Neuronal stem cell (in vitro differentiated cells): Measurements from ENCODE around the gene ABR.

Experiments
- DNase-seq: peaks from one replicate; pipeline ENCODE4 v3.0.0-alpha.2; 2013; ENCODE audit warnings: low spot score
- H2AFZ ChIP-seq: one replicate; pipeline ENCODE4 v1.6.1; 2013; ENCODE audit warnings: mild to moderate bottlenecking, low read length, inconsistent platforms
- H2AK5ac ChIP-seq: 2 replicates; pipeline ENCODE4 v1.6.1; 2013; ENCODE audit warnings: low read depth, mild to moderate bottlenecking, inconsistent platforms, low read length, moderate library complexity, mixed read lengths
- H2BK120ac ChIP-seq: 2 replicates; pipeline ENCODE4 v1.6.1; 2013; ENCODE audit warnings: low read depth, mild to moderate bottlenecking, inconsistent platforms, low read length, moderate library complexity, mixed read lengths
- H2BK12ac ChIP-seq: one replicate; pipeline ENCODE4 v1.6.1; 2013; ENCODE audit warnings: low read length, inconsistent platforms
- H2BK15ac ChIP-seq: 2 replicates; pipeline ENCODE4 v1.6.1; 2013; ENCODE audit warnings: mild to moderate bottlenecking, low read length, inconsistent platforms, mixed read lengths
- H2BK5ac ChIP-seq: one replicate; pipeline ENCODE4 v1.6.1; 2013; ENCODE audit warnings: inconsistent platforms, mild to moderate bottlenecking, low read length, moderate library complexity
- H3K14ac ChIP-seq: one replicate; pipeline ENCODE4 v1.6.1; 2013; ENCODE audit warnings: low read length, inconsistent platforms
- H3K18ac ChIP-seq: 2 replicates; pipeline ENCODE4 v1.6.1; 2013; ENCODE audit warnings: low read length, inconsistent platforms
- H3K23ac ChIP-seq: 2 replicates; pipeline ENCODE4 v1.6.1; 2013; ENCODE audit warnings: low read depth, mild to moderate bottlenecking, mixed read lengths, low read length, inconsistent platforms; ENCODE audit not compliant: poor library complexity
- H3K27ac ChIP-seq: replicated peaks from 3 replicates; pipeline ENCODE4 v1.5.1; 2013; ENCODE audit warnings: low read length, inconsistent platforms
- H3K27me3 ChIP-seq, 3 experiments: 2 replicates each; pipeline ENCODE4 v1.6.1; 2013; ENCODE audit warnings: low read length in 3 of 3, mild to moderate bottlenecking in 2 of 3, inconsistent platforms in 1 of 3, low read depth in 1 of 3, mixed read lengths in 1 of 3, moderate library complexity in 1 of 3; ENCODE audit not compliant: control insufficient read depth in 3 of 3, insufficient read depth in 3 of 3
- H3K36me3 ChIP-seq, 2 donors: replicated peaks in 1 of 2; 2 replicates each; pipeline ENCODE4 v1.6.1; 2013; ENCODE audit warnings: low read length in 2 of 2; ENCODE audit not compliant: control insufficient read depth in 2 of 2, insufficient read depth in 2 of 2
- H3K4ac ChIP-seq: 2 replicates; pipeline ENCODE4 v1.6.1; 2013; ENCODE audit warnings: inconsistent platforms, mild to moderate bottlenecking, low read length, moderate library complexity
- H3K4me1 ChIP-seq, 2 donors: 1 replicate in 1 of 2; 2 replicates in 1 of 2; pipeline ENCODE4 v1.6.1; 2013; ENCODE audit warnings: low read length in 2 of 2, low read depth in 1 of 2; ENCODE audit not compliant: control insufficient read depth in 2 of 2, insufficient read depth in 1 of 2
- H3K4me2 ChIP-seq: one replicate; pipeline ENCODE4 v1.6.1; 2013; ENCODE audit warnings: mild to moderate bottlenecking, low read length, inconsistent platforms; ENCODE audit not compliant: insufficient read depth, poor library complexity, severe bottlenecking
- H3K4me3 ChIP-seq, 2 donors: 2 replicates each; pipeline ENCODE4 v1.5.1; 2013; ENCODE audit warnings: low read length in 2 of 2, mild to moderate bottlenecking in 2 of 2, inconsistent platforms in 1 of 2, moderate library complexity in 1 of 2
- H3K79me1 ChIP-seq: one replicate; pipeline ENCODE4 v1.6.1; 2013; ENCODE audit warnings: low read depth, mild to moderate bottlenecking, inconsistent platforms, low read length, moderate library complexity
- H3K9ac ChIP-seq: one replicate; pipeline ENCODE4 v1.6.1; 2013; ENCODE audit warnings: mild to moderate bottlenecking, low read depth, low read length, inconsistent platforms; ENCODE audit not compliant: poor library complexity
- H3K9me3 ChIP-seq, 2 donors: replicated peaks in 1 of 2; 2 replicates each; pipeline versions ENCODE3 to v1.6.1; 2013; ENCODE audit warnings: low read length in 2 of 2, mild to moderate bottlenecking in 2 of 2, inconsistent platforms in 1 of 2, low read depth in 1 of 2, mixed read lengths in 1 of 2, moderate library complexity in 1 of 2; ENCODE audit not compliant: control insufficient read depth in 2 of 2, insufficient read depth in 1 of 2
- H4K8ac ChIP-seq: one replicate; pipeline ENCODE4 v1.6.1; 2013; ENCODE audit warnings: low read depth, mild to moderate bottlenecking, inconsistent platforms, low read length, moderate library complexity
- H4K91ac ChIP-seq: one replicate; pipeline ENCODE4 v1.6.1; 2013; ENCODE audit warnings: low read length, low read depth, mild to moderate bottlenecking, inconsistent platforms; ENCODE audit not compliant: poor library complexity
- WGBS, 2 donors: extraction: QIAGEN DNeasy Blood & Tissue Kit; methylation state at CpG; one replicate each; pipeline ENCODE4 v1.1.7; 2013; ENCODE audit warnings: missing lambda C conversion rate in 2 of 2, mixed read lengths in 1 of 2; ENCODE audit not compliant: insufficient read length in 2 of 2, insufficient replicate concordance in 1 of 2; ENCODE audit errors: extremely low coverage in 2 of 2; 5-methylcytosine and 5-hydroxymethylcytosine counted together

The ABR gene

GRCh38 chr17:1025733-1026598, 153.8 kb downstream of the ABR start:
- no peak overlapping the region for H2BK120ac ChIP-seq
- no peaks in the 10 kb centered on the region for H3K9me3 ChIP-seq
- H4K8ac ChIP-seq = no peak overlapping the region
- no peak overlapping the region for H2BK15ac ChIP-seq
- H3K4ac ChIP-seq = no peak overlapping the region
- no peak overlapping the region for H2BK5ac ChIP-seq
- no peak overlapping the region for H3K14ac ChIP-seq
- H3K18ac ChIP-seq = no peak overlapping the region
- no peak for DNase-seq
- peaks cover 5% of the 10 kb centered on the region for H3K79me1 ChIP-seq
- H3K4me2 ChIP-seq = no peak overlapping the region
- H3K9ac ChIP-seq = no peak overlapping the region
- H3K27me3 ChIP-seq = peaks cover 0 to 2% (median 0%) of the 10 kb centered on the region in 3 experiments
- no peak overlapping the region for H2BK12ac ChIP-seq
- H2AFZ ChIP-seq = no peak overlapping the region
- no peak overlapping the region for H2AK5ac ChIP-seq
- H4K91ac ChIP-seq = no peak overlapping the region
- H3K23ac ChIP-seq = no peak overlapping the region
- no CpG with 5 or more reads among the region's 30 CpGs for WGBS, 2 donors
- H3K27ac ChIP-seq = no peak overlapping the region
- H3K36me3 ChIP-seq = no peaks in the 10 kb centered on the region
- H3K4me1 ChIP-seq = peaks cover 0 to 8% of the 10 kb centered on the region in 2 donors
- H3K4me3 ChIP-seq = no peak overlapping the region

GRCh38 chr17:1024076-1024475, 155.7 kb downstream of the ABR start:
- no peak overlapping the region for H4K8ac ChIP-seq
- H3K27me3 ChIP-seq = no peaks in the 10 kb centered on the region
- no peak overlapping the region for H3K4me2 ChIP-seq
- no peaks in the 10 kb centered on the region for H3K9me3 ChIP-seq
- WGBS, 2 donors = no CpG with 5 or more reads among the region's 27 CpGs
- H2AK5ac ChIP-seq = peak overlapping the region; percentile 84
- no peak overlapping the region for H2BK120ac ChIP-seq
- H4K91ac ChIP-seq = no peak overlapping the region
- no peak overlapping the region for H3K27ac ChIP-seq
- no peak overlapping the region for H3K4ac ChIP-seq
- no peak overlapping the region for H2BK15ac ChIP-seq
- H3K14ac ChIP-seq = no peak overlapping the region
- peak overlapping the region; percentile 10 for H2BK12ac ChIP-seq
- peaks cover 6% of the 10 kb centered on the region for H3K79me1 ChIP-seq
- H2BK5ac ChIP-seq = no peak overlapping the region
- peaks cover 0 to 3% of the 10 kb centered on the region in 2 donors for H3K4me1 ChIP-seq
- no peak overlapping the region for H2AFZ ChIP-seq
- DNase-seq = no peak
- H3K9ac ChIP-seq = no peak overlapping the region
- H3K18ac ChIP-seq = peak overlapping the region; percentile 80
- H3K23ac ChIP-seq = peak overlapping the region; percentile 65
- no peak overlapping the region for H3K4me3 ChIP-seq
- no peaks in the 10 kb centered on the region for H3K36me3 ChIP-seq

DNA sequence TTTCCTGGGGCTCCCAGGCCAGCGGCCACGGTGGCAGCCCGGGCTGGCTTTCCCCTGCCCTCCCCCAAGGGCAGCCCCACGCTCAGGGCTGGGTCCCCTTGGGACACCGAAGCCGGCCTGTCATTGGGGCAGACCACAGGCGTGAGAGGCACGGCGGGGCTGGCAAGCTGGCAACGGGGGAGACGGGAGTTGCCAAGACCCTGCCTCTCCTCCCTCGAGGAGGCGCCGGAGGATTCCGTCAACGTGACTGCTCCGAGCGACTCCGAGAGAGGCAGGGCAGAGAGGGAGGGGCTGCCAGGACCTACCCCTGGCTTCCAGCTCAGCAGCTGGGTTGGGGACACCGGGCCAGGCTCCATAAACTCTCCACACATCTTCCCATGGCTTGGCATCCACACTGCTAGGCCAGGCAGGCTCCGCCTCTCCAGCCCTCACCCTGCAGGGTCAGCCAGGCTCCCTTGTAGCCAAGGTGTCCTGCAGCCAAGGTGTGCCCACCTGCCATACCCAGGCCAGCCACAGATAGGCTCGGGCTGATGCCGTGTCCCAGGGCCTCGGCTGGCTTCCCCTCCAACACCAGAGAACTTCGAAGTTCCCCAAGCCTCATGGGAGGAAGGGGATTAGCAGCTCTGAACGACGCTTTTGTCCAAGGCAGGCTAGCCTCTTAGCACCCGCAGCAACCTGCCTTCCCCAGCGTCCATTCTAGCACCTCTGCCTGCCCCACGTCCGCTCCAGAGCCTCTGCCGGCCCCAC, 157.3 kb downstream of the ABR start:
- H4K91ac ChIP-seq = no peak overlapping the region
- H2BK15ac ChIP-seq = no peak overlapping the region
- H3K79me1 ChIP-seq = peaks cover 11% of the 10 kb centered on the region
- no peaks in the 10 kb centered on the region for H3K9me3 ChIP-seq
- H2BK5ac ChIP-seq = peak overlapping the region; percentile 75
- H3K4me2 ChIP-seq = no peak overlapping the region
- DNase-seq = no peak
- peak overlapping the region; percentile 89 for H3K23ac ChIP-seq
- peak overlapping the region; percentile 70 for H3K9ac ChIP-seq
- H3K4me1 ChIP-seq = peaks cover 0 to 3% of the 10 kb centered on the region in 2 donors
- peak overlapping the region; percentile 22 for H2BK12ac ChIP-seq
- H2BK120ac ChIP-seq = no peak overlapping the region
- H2AK5ac ChIP-seq = peak overlapping the region; percentile 71
- no peak overlapping the region for H3K4ac ChIP-seq
- H3K18ac ChIP-seq = peak overlapping the region; percentile 76
- peaks cover 0 to 3% of the 10 kb centered on the region in 2 donors for H3K36me3 ChIP-seq
- no peak overlapping the region for H3K27ac ChIP-seq
- H2AFZ ChIP-seq = no peak overlapping the region
- WGBS, 2 donors = no CpG with 5 or more reads among the region's 32 CpGs
- peak overlapping the region; percentile 98 for H3K14ac ChIP-seq
- no peaks in the 10 kb centered on the region for H3K27me3 ChIP-seq
- H4K8ac ChIP-seq = peak overlapping the region; percentile 82
- H3K4me3 ChIP-seq = no peak overlapping the region

GRCh38 chr17:1021147-1021546, 158.6 kb downstream of the ABR start:
- Histone ChIP-seq H3K27me3 (no peaks in the 10 kb centered on the region), H3K4me1 (peaks cover 0 to 3% of the 10 kb centered on the region in 2 donors), H2BK15ac (no peak overlapping the region), H3K27ac (no peak overlapping the region), H3K4me2 (no peak overlapping the region), H3K18ac (peak overlapping the region; percentile 38), H3K9me3 (no peaks in the 10 kb centered on the region), H2AK5ac (peak overlapping the region; percentile 74), H2AFZ (no peak overlapping the region), H3K23ac (peak overlapping the region; percentile 3), H3K14ac (no peak overlapping the region), H3K9ac (no peak overlapping the region), H2BK120ac (no peak overlapping the region), H4K8ac (no peak overlapping the region), H3K4me3 (no peak overlapping the region), H3K4ac (no peak overlapping the region), H2BK12ac (no peak overlapping the region), H3K79me1 (peaks cover 11% of the 10 kb centered on the region), H4K91ac (no peak overlapping the region), H3K36me3 (peaks cover 0 to 6% of the 10 kb centered on the region in 2 donors), H2BK5ac (no peak overlapping the region)
- no peak for DNase-seq
- no CpG with 5 or more reads among the region's 17 CpGs for WGBS, 2 donors
